ENCODE data around the gene PGAM5.

PGAM5 gene

DNA sequence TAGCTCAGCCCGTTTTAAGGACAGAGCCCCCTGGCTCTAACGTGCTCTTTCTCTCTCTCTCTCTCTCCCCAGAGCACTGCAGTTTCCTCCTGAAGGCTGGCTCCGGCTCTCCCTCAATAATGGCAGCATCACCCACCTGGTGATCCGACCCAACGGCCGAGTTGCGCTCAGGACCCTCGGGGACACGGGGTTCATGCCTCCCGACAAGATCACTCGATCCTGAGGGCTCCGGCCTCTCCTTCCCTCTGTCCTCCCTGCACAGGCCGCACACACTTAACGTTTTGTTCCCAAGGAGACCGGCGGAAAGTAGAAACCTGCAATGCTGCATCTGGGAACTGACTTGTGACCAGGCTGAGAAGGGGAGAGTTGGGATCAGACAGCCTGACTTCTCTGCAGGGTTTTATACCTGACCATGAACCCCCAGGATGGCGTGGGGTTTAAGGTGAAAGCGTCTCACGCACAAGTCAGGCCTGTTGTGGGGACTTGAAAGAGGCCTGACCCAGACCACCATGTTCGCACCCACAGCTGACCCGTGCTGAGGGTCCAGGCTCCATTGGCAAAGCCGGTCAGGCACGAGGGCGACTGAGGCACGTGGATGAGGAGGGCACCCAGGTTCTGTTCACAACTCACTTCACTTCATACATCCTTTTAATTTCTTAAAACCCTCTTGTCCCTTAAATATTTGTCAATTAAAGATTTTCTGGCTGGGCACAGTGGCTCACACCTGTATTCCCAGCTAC, 10.1 kb downstream of the PGAM5 start:
- H3K27ac ChIP-seq = peak overlapping the region; percentile 36; the same call in 1 of the 2 replicates
- TF ChIP-seq ZFX (IDR thresholded peaks at IDR 0.05; ENCODE audit: borderline replicate concordance) = no peak
- TF ChIP-seq, protein P1, sequence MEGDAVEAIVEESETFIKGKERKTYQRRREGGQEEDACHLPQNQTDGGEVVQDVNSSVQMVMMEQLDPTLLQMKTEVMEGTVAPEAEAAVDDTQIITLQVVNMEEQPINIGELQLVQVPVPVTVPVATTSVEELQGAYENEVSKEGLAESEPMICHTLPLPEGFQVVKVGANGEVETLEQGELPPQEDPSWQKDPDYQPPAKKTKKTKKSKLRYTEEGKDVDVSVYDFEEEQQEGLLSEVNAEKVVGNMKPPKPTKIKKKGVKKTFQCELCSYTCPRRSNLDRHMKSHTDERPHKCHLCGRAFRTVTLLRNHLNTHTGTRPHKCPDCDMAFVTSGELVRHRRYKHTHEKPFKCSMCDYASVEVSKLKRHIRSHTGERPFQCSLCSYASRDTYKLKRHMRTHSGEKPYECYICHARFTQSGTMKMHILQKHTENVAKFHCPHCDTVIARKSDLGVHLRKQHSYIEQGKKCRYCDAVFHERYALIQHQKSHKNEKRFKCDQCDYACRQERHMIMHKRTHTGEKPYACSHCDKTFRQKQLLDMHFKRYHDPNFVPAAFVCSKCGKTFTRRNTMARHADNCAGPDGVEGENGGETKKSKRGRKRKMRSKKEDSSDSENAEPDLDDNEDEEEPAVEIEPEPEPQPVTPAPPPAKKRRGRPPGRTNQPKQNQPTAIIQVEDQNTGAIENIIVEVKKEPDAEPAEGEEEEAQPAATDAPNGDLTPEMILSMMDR (IDR thresholded peaks at IDR 0.05) = no peak

DNA sequence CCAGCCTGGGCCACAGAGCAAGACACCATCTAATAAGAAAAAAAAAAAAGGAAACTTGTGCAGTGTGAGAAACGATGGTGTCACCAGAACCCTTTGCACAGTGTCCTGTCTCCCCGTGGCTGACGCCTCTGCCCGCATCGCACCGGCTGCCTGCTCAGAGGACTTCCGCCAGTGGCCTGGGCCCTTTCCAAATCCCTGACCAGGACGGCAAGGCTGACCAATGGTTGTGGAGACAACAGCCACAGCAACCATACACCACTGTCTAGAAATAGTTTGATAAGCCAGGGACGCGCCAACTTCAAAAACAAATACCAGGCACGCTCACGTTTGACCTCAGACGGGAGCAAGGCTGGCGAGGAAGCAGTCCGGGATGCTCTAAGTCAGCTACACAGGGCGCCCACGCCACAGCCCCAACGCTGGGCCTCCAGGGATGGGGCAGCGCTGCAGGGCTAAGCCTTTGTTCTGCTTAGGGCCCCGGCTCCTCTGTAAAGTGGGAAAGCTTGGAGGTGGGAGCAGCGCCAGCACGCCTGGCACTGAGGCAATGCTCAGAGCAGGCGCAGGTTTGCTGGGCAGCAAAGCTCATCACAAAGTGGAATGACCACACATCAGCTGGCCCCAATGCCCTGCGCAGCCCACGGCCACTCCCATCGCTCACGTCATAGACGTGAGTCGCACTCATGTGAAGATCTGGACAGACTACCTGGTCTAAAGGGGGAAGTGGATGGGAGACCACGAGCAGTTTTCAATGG, 12.5 kb downstream of the PGAM5 start:
- no peak for TF ChIP-seq ZFX (IDR thresholded peaks at IDR 0.05; ENCODE audit: borderline replicate concordance)
- TF ChIP-seq, protein P1 (IDR thresholded peaks at IDR 0.05) = no peak
- peak overlapping the region; percentile 36; the same call in 1 of the 2 replicates for H3K27ac ChIP-seq

DNA sequence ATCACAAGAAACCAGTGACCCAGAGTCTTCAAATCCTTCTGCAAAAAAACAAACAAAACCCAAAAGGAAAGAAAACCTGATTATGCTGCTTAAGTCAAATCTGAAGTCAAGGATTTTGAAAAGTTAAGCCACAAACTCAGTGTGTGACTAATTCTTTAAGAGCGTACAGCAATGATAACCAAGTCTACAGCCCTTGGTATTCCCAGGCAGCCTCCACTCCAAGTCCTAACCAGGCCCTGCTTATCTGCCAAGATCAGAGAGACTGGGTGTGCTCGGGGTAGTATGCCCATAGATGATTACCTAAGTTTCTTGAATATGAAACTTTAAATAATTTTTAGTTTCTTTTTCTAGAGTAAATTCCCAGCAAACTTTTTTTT, 13.1 kb downstream of the PGAM5 start:
- no peak for TF ChIP-seq ZFX (IDR thresholded peaks at IDR 0.05; ENCODE audit: borderline replicate concordance)
- TF ChIP-seq, protein P1 (IDR thresholded peaks at IDR 0.05) = no peak
- H3K27ac ChIP-seq = peak overlapping the region; percentile 36; the same call in 1 of the 2 replicates

DNA sequence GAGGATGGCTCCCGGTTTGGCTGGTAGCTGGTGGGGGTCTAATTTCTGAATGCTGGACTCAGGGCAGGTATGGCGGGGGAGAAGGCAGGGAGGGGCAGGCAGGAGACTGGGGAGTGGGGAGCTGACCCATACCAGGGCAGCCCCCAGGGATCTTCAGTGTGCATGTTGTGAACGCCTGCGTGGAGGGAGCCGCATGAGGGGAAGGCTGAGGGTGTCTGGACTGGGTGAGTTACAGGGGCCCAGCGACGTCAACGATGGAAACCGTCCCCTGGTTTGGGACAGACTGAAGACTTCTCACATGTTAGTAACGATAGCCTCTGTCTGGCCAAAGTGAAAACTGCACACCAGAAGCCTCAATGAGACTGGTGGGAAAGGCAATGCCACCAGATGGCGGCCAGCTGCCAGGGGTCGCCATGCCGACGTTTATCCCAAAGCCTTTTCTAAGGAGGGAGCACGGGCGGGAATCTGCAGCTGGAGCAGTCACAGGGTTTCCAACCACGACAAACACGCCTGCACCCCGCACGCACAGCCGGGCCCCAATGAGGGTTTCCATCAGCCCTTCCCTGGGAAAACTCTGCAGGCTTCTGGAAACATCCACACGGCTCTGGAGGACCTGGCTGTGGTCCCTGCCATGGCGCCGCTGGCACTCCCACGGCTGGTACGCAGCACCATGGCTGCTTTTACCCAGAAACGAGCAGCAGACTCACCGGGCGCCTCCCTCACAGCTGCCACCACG, 14.0 kb downstream of the PGAM5 start:
- peak overlapping the region; percentile 36; the same call in 1 of the 2 replicates for H3K27ac ChIP-seq
- TF ChIP-seq ZFX (IDR thresholded peaks at IDR 0.05; ENCODE audit: borderline replicate concordance) = no peak
- TF ChIP-seq, protein P1 (IDR thresholded peaks at IDR 0.05) = no peak

DNA sequence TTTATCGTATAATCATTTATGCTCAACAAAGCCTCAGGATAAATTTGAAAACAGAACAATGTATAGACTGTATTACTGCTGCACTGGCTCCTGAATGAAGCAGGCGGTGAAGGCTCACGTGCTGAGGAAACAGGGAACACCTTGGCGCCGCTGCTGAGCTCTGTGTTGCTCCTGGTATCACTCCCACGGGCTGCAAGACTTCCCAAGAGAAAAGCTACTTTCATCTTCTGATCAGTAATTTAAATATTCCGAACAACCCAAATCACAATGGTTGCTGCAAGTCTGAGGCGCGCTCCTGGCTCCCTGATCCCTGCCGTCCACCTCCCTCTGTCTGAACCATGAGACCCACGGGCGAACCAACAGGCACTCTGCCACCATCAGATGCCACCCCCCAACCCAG, 15.7 kb downstream of the PGAM5 start:
- H3K27ac ChIP-seq = peak overlapping the region; percentile 5; the same call in 1 of the 2 replicates
- no peak for TF ChIP-seq ZFX (IDR thresholded peaks at IDR 0.05; ENCODE audit: borderline replicate concordance)
- TF ChIP-seq, protein P1 (IDR thresholded peaks at IDR 0.05) = no peak

DNA sequence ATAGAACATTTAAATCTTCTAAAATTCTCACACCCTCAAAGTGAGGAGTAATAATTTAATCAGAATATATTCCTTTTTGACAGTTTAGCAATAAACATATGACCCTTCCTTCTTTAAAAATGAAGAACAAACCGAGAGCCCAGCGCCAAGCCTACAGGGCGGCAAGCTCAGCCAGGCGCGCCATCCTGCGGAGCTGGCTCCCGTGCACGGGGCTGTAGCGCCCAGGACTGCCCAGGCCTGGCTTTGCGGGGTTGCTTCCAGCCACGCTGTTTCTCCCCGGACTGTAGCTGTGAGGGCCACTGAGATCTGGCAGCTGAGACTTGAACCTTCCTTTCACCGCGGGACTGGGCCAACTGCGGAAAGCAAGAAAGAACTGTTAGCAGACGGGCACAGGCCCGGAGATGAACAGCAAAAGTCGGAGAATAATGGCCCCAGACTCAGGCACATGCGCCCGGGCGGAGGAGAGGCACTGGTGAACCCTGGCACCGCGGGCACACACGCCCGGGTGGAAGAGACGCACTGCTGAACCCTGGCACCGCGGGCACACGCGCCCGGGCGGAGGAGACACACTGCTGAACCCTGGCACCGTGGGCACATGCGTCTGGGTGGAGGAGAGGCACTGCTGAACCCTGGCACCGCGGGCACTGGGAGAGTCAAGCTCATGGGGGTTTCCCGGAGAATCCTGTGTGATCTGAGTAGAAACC, 16.6 kb downstream of the PGAM5 start:
- TF ChIP-seq, protein P1 (IDR thresholded peaks at IDR 0.05) = no peak
- no peak for TF ChIP-seq ZFX (IDR thresholded peaks at IDR 0.05; ENCODE audit: borderline replicate concordance)
- no peak overlapping the region for H3K27ac ChIP-seq
